Thyroid gland (tissue), 4 donors: ENCODE measurements around the gene ENKD1. TPM values are rescaled to one million over a fixed set of nuclear protein-coding genes. Genes with fewer than 3 reads are reported as not detected.
A peak's percentile ranks its signal among the peaks of the same experiment; 100 is the strongest.

Experiments used
- DNase-seq, 2 donors: peaks; one replicate each; pipeline ENCODE4 v3.0.0-alpha.2; 2019
- H3K27ac ChIP-seq, 3 donors: fragments of 200-600 bp; sonication (generic); 1 replicate in 2 of 3; 2 replicates in 1 of 3; pipeline ENCODE4 v1.5.1; 2016 to 2019; ENCODE audit warnings: mild to moderate bottlenecking in 1 of 3, moderate library complexity in 1 of 3
- H3K27me3 ChIP-seq: fragments of 200-600 bp; sonication (generic); one replicate; pipeline ENCODE4 v1.5.1; 2019
- H3K36me3 ChIP-seq, 2 donors: fragments of 200-600 bp; sonication (generic); one replicate each; pipeline ENCODE4 v1.5.1; 2016 to 2019
- H3K4me1 ChIP-seq, 2 donors: fragments of 200-600 bp; sonication (generic); one replicate each; pipeline ENCODE4 v1.5.1; 2017 to 2019
- H3K4me3 ChIP-seq, 3 donors: fragments of 200-600 bp; sonication (generic); replicated peaks in 1 of 3; 1 replicate in 2 of 3; 2 replicates in 1 of 3; pipeline ENCODE4 v1.5.1; 2016; ENCODE audit warnings: mild to moderate bottlenecking in 1 of 3
- H3K9me3 ChIP-seq: fragments of 200-600 bp; sonication (generic); one replicate; pipeline ENCODE4 v1.5.1; 2017
- CTCF ChIP-seq, 6 experiments: fragments of 200-600 bp in 3 of 6; fragments of 450-650 bp in 3 of 6; sonication (generic) in 3 of 6; IDR thresholded peaks; one replicate each; pipeline ENCODE4 v1.5.1; 2016 to 2019; ENCODE audit warnings: antibody characterized with exemption in 6 of 6, mild to moderate bottlenecking in 2 of 6, inconsistent platforms in 1 of 6, moderate library complexity in 1 of 6
- POLR2A ChIP-seq, 2 donors: fragments of 450-650 bp; IDR thresholded peaks; one replicate each; pipeline ENCODE4 v1.6.1; 2017; ENCODE audit warnings: antibody characterized with exemption in 2 of 2, mild to moderate bottlenecking in 2 of 2, moderate library complexity in 1 of 2
- WGBS, 2 donors: methylation state at CpG; one replicate each; pipeline ENCODE4 v1.1.5; 2017; 5-methylcytosine and 5-hydroxymethylcytosine counted together
- intact Hi-C: fragments of 100-400 bp; cut with DNase I; formaldehyde crosslinking; loops from one replicate; pipeline ENCODE4 v1.15.1; 2023
- total RNA-seq, 4 donors: library from RNA; depleted of rRNA; stranded (reverse); fragments of >200 nt; gene quantifications; one replicate each; pipeline ENCODE4 v1.2.3, GENCODE V29; 2016

ENKD1 gene
- 10 to 100 TPM; 14.2 to 33.2 (median 21.9) TPM for total RNA-seq

DNA sequence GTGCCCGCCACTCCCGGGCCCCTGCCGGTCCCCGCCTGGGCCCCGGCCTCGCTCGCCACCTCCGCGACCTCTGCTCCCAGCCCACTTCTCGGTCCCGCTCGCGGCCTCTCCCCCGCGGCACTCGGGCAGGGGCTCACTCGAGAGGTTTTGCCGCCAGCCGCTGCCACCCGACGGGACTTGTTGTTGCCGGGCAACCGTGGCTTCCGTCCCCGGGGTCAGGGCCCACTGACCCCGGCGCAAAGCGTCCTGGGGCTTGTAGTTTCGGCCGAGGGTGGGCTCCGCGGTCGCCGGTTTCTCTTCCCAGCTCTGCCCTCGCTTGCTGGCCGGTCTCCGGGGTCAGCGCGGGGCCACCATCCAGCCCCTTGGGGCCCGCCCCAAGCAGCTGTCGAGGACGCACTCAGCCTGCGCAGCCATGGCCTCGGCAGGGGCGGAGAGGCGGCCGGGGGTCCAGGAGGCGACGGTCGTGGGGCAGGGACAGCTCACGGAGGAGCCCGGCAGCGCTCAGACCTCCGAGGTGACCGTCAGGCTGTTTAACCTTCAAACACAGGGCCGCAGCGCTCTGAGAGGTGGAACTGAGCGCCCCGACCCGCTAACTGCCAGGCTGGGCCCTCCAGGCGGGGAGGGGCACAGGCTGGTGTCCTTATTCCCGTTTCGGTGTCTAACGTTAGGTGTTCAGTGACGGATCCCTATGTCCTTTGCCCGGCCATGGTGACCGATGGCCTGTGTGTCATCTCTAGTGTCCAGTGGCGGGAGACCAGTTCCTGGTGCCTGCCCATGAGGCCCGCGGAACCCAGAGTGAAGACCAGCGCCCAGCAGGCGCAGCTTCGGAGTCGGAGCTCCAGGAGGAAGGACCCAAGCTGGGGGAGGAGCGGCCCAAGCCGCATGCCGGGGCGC is at the start of gene ENKD1, which contains the start of gene C16orf86:
Gene ENKD1 (minus strand): TSS at position 192 of the 894 bp plus-strand sequence. CDS start 308 bp downstream, outside the sequence.
Gene C16orf86 (plus strand): TSS at position 256 of the 894 bp plus-strand sequence. CDS start 157 bp downstream, at position 413.
- peak; percentile 86 to 87 for DNase-seq
- 17 to 21% methylated on average over 30 to 33 of the region's 78 CpGs for WGBS, 2 donors
- Histone ChIP-seq H3K36me3 (no peaks in the 10 kb centered on the region), H3K4me1 (peaks cover 15 to 28% of the 10 kb centered on the region in 2 donors), H3K27ac (peak within 1 kb of the TSS; percentile 76 to 87 (median 84)), H3K9me3 (no peaks in the 10 kb centered on the region), H3K27me3 (no peaks in the 10 kb centered on the region), H3K4me3 (peak within 1 kb of the TSS; percentile 72 to 86 (median 85))
- TF ChIP-seq CTCF (IDR thresholded peaks at IDR 0.05) = no peak
- peak in 1 of 2 donors; percentile 54 for TF ChIP-seq POLR2A (IDR thresholded peaks at IDR 0.05)
- intact Hi-C loops = loop anchor here (5.0 to 10.0 kb wide), 3 partner anchors 105 to 268 kb away; partner anchors contain the start of genes CTCF, CTRL and PSMB10

GRCh38 chr16:67716097-67716496 is 49.5 kb upstream of the ENKD1 start:
- no peak for TF ChIP-seq CTCF (IDR thresholded peaks at IDR 0.05)
- no peak for TF ChIP-seq POLR2A (IDR thresholded peaks at IDR 0.05)
- Histone ChIP-seq H3K27me3 (no peaks in the 10 kb centered on the region), H3K9me3 (no peaks in the 10 kb centered on the region), H3K36me3 (no peaks in the 10 kb centered on the region), H3K4me3 (no peak overlapping the region), H3K4me1 (peaks cover 9 to 12% of the 10 kb centered on the region in 2 donors), H3K27ac (no peak overlapping the region)
- no peak for DNase-seq
- 85 to 98% methylated on average over 2 of the region's 2 CpGs for WGBS, 2 donors
- intact Hi-C loops = loop anchor here (5.0 kb wide), 1 partner anchor 86 kb away; no protein-coding TSS in a partner anchor

DNA sequence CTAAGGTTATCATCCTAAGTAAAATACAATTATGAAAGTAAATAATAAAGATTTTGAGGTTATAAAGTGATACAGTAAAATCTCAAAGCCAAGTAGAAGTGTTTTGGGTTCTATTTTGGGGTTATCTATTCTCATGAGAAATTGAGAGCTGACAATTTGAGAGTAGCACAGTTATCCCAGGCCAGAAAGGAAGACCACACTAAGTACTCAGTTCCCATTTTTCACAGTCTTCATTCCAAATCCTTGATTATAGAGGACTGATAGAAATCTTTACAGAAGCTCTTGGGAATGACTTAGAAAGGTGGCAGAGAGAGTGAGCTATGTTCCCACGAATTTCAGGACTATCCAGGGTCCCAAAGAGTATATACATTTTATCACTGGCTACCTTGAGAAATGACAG is 48.0 kb upstream of the ENKD1 start:
- Histone ChIP-seq H3K36me3 (no peaks in the 10 kb centered on the region), H3K27ac (no peak overlapping the region), H3K4me3 (no peak overlapping the region), H3K27me3 (no peaks in the 10 kb centered on the region), H3K9me3 (no peaks in the 10 kb centered on the region), H3K4me1 (peaks cover 8 to 9% of the 10 kb centered on the region in 2 donors)
- TF ChIP-seq POLR2A (IDR thresholded peaks at IDR 0.05) = no peak
- TF ChIP-seq CTCF (IDR thresholded peaks at IDR 0.05) = no peak
- intact Hi-C loops = no loop called here
- 83 to 85% methylated on average over 1 of the region's 1 CpG for WGBS, 2 donors
- no peak for DNase-seq

- no peaks in the 10 kb centered on the region for H3K9me3 ChIP-seq
- TF ChIP-seq POLR2A (IDR thresholded peaks at IDR 0.05) (no peak), CTCF (IDR thresholded peaks at IDR 0.05) (no peak)
- H3K4me1 ChIP-seq = peaks cover 8 to 9% of the 10 kb centered on the region in 2 donors
- H3K36me3 ChIP-seq = no peaks in the 10 kb centered on the region
- H3K27me3 ChIP-seq = no peaks in the 10 kb centered on the region
- H3K27ac ChIP-seq = no peak overlapping the region
- intact Hi-C loops = no loop called here
- no peak for DNase-seq
- no peak overlapping the region for H3K4me3 ChIP-seq
- 83 to 88% methylated on average over 5 of the region's 5 CpGs for WGBS, 2 donors
Measured at GRCh38 chr16:67713647-67714273, 47.2 kb upstream of the ENKD1 start.
